Measurements from ENCODE around the gene SPINK9.
"Not testable (repeated sequence)": the region's sequence is repeated elsewhere in the genome, so short reads cannot be mapped to it uniquely, and the experiment has no call there.

Gene SPINK9

GRCh38 chr5:148335259-148335658 lies at the start of gene SPINK9:
TSS of gene SPINK9 (plus strand) at chr5:148335559. CDS start at chr5:148335614, 55 bp downstream.
- DNase-seq (ENCODE audit: insufficient read length, low spot score) = no peak
- FAIRE-seq = no peak

GRCh38 chr5:148290271-148291195 lies 44.8 kb upstream of the SPINK9 start:
- DNase-seq (ENCODE audit: insufficient read length, low spot score) (no peak), FAIRE-seq (no peak)

GRCh38 chr5:148297731-148298130 lies 37.6 kb upstream of the SPINK9 start:
- FAIRE-seq = no peak
- DNase-seq (ENCODE audit: insufficient read length, low spot score) = no peak

- DNase-seq (ENCODE audit: insufficient read length, low spot score) (no peak), FAIRE-seq (no peak)
Measured at GRCh38 chr5:148306446-148306845, 28.9 kb upstream of the SPINK9 start.

- DNase-seq (ENCODE audit: insufficient read length, low spot score) (no peak), FAIRE-seq (no peak)
Measured at GRCh38 chr5:148309019-148309418, 26.3 kb upstream of the SPINK9 start.

GRCh38 chr5:148309746-148310145 lies 25.6 kb upstream of the SPINK9 start:
- no peak for DNase-seq (ENCODE audit: insufficient read length, low spot score)
- FAIRE-seq = no peak

- FAIRE-seq = no peak
- DNase-seq (ENCODE audit: insufficient read length, low spot score) = no peak
Measured at GRCh38 chr5:148311484-148311883, 23.9 kb upstream of the SPINK9 start.

- DNase-seq (ENCODE audit: insufficient read length, low spot score) = no peak
- FAIRE-seq = no peak
Measured at GRCh38 chr5:148312153-148312552, 23.2 kb upstream of the SPINK9 start, which contains the start of gene SPINK7. TSS of gene SPINK7 (plus strand) at chr5:148312423. CDS start at chr5:148312484, 61 bp downstream.

GRCh38 chr5:148314187-148314586 lies 21.2 kb upstream of the SPINK9 start:
- DNase-seq (ENCODE audit: insufficient read length, low spot score) (no peak), FAIRE-seq (no peak)

- no peak for DNase-seq (ENCODE audit: insufficient read length, low spot score)
- no peak for FAIRE-seq
Measured at GRCh38 chr5:148314731-148315130, 20.6 kb upstream of the SPINK9 start.

GRCh38 chr5:148320011-148320963 lies 15.1 kb upstream of the SPINK9 start:
- FAIRE-seq; DNase-seq (ENCODE audit: insufficient read length, low spot score): not testable (repeated sequence)

GRCh38 chr5:148333262-148333849 lies 2.0 kb upstream of the SPINK9 start:
- DNase-seq (ENCODE audit: insufficient read length, low spot score) = no peak
- FAIRE-seq = no peak

GRCh38 chr5:148336704-148337435 lies 1.5 kb downstream of the SPINK9 start:
- DNase-seq (ENCODE audit: insufficient read length, low spot score) (no peak), FAIRE-seq (no peak)

GRCh38 chr5:148342371-148343045 lies 7.1 kb downstream of the SPINK9 start:
- FAIRE-seq = no peak
- no peak for DNase-seq (ENCODE audit: insufficient read length, low spot score)

GRCh38 chr5:148343046-148343407 lies 7.7 kb downstream of the SPINK9 start:
- no peak for DNase-seq (ENCODE audit: insufficient read length, low spot score)

GRCh38 chr5:148343603-148344487 lies 8.5 kb downstream of the SPINK9 start:
- FAIRE-seq = no peak
- no peak for DNase-seq (ENCODE audit: insufficient read length, low spot score)

More at GRCh38 chr5:148343046-148343407, 7.7 kb downstream of the SPINK9 start:
- FAIRE-seq = no peak

- DNase-seq (ENCODE audit: insufficient read length, low spot score) (no peak), FAIRE-seq (no peak)
Measured at GRCh38 chr5:148347706-148348105, 12.3 kb downstream of the SPINK9 start.

GRCh38 chr5:148352696-148353095 lies 17.3 kb downstream of the SPINK9 start:
- FAIRE-seq (no peak), DNase-seq (ENCODE audit: insufficient read length, low spot score) (no peak)

- no peak for DNase-seq (ENCODE audit: insufficient read length, low spot score)
- no peak for FAIRE-seq
Measured at GRCh38 chr5:148353634-148354033, 18.3 kb downstream of the SPINK9 start.

Data from HTR-8/SVneo (cell line).